Neuronal stem cell (in vitro differentiated cells): ENCODE results near the gene PWWP2B.
A peak's percentile ranks its signal among the peaks of the same experiment; 100 is the strongest.

Experiments used
- DNase-seq: peaks from one replicate; pipeline ENCODE4 v3.0.0-alpha.2; 2013; ENCODE audit warnings: low spot score
- H2AFZ ChIP-seq: one replicate; pipeline ENCODE4 v1.6.1; 2013; ENCODE audit warnings: mild to moderate bottlenecking, low read length, inconsistent platforms
- H2AK5ac ChIP-seq: 2 replicates; pipeline ENCODE4 v1.6.1; 2013; ENCODE audit warnings: low read depth, mild to moderate bottlenecking, inconsistent platforms, low read length, moderate library complexity, mixed read lengths
- H2BK120ac ChIP-seq: 2 replicates; pipeline ENCODE4 v1.6.1; 2013; ENCODE audit warnings: low read depth, mild to moderate bottlenecking, inconsistent platforms, low read length, moderate library complexity, mixed read lengths
- H2BK12ac ChIP-seq: one replicate; pipeline ENCODE4 v1.6.1; 2013; ENCODE audit warnings: low read length, inconsistent platforms
- H2BK15ac ChIP-seq: 2 replicates; pipeline ENCODE4 v1.6.1; 2013; ENCODE audit warnings: mild to moderate bottlenecking, low read length, inconsistent platforms, mixed read lengths
- H2BK5ac ChIP-seq: one replicate; pipeline ENCODE4 v1.6.1; 2013; ENCODE audit warnings: inconsistent platforms, mild to moderate bottlenecking, low read length, moderate library complexity
- H3K14ac ChIP-seq: one replicate; pipeline ENCODE4 v1.6.1; 2013; ENCODE audit warnings: low read length, inconsistent platforms
- H3K18ac ChIP-seq: 2 replicates; pipeline ENCODE4 v1.6.1; 2013; ENCODE audit warnings: low read length, inconsistent platforms
- H3K23ac ChIP-seq: 2 replicates; pipeline ENCODE4 v1.6.1; 2013; ENCODE audit warnings: low read depth, mild to moderate bottlenecking, mixed read lengths, low read length, inconsistent platforms; ENCODE audit not compliant: poor library complexity
- H3K27ac ChIP-seq: replicated peaks from 3 replicates; pipeline ENCODE4 v1.5.1; 2013; ENCODE audit warnings: low read length, inconsistent platforms
- H3K27me3 ChIP-seq, 3 experiments: 2 replicates each; pipeline ENCODE4 v1.6.1; 2013; ENCODE audit warnings: low read length in 3 of 3, mild to moderate bottlenecking in 2 of 3, inconsistent platforms in 1 of 3, low read depth in 1 of 3, mixed read lengths in 1 of 3, moderate library complexity in 1 of 3; ENCODE audit not compliant: control insufficient read depth in 3 of 3, insufficient read depth in 3 of 3
- H3K36me3 ChIP-seq, 2 donors: replicated peaks in 1 of 2; 2 replicates each; pipeline ENCODE4 v1.6.1; 2013; ENCODE audit warnings: low read length in 2 of 2; ENCODE audit not compliant: control insufficient read depth in 2 of 2, insufficient read depth in 2 of 2
- H3K4ac ChIP-seq: 2 replicates; pipeline ENCODE4 v1.6.1; 2013; ENCODE audit warnings: inconsistent platforms, mild to moderate bottlenecking, low read length, moderate library complexity
- H3K4me1 ChIP-seq, 2 donors: 1 replicate in 1 of 2; 2 replicates in 1 of 2; pipeline ENCODE4 v1.6.1; 2013; ENCODE audit warnings: low read length in 2 of 2, low read depth in 1 of 2; ENCODE audit not compliant: control insufficient read depth in 2 of 2, insufficient read depth in 1 of 2
- H3K4me2 ChIP-seq: one replicate; pipeline ENCODE4 v1.6.1; 2013; ENCODE audit warnings: mild to moderate bottlenecking, low read length, inconsistent platforms; ENCODE audit not compliant: insufficient read depth, poor library complexity, severe bottlenecking
- H3K4me3 ChIP-seq, 2 donors: 2 replicates each; pipeline ENCODE4 v1.5.1; 2013; ENCODE audit warnings: low read length in 2 of 2, mild to moderate bottlenecking in 2 of 2, inconsistent platforms in 1 of 2, moderate library complexity in 1 of 2
- H3K79me1 ChIP-seq: one replicate; pipeline ENCODE4 v1.6.1; 2013; ENCODE audit warnings: low read depth, mild to moderate bottlenecking, inconsistent platforms, low read length, moderate library complexity
- H3K9ac ChIP-seq: one replicate; pipeline ENCODE4 v1.6.1; 2013; ENCODE audit warnings: mild to moderate bottlenecking, low read depth, low read length, inconsistent platforms; ENCODE audit not compliant: poor library complexity
- H3K9me3 ChIP-seq, 2 donors: replicated peaks in 1 of 2; 2 replicates each; pipeline versions ENCODE3 to v1.6.1; 2013; ENCODE audit warnings: low read length in 2 of 2, mild to moderate bottlenecking in 2 of 2, inconsistent platforms in 1 of 2, low read depth in 1 of 2, mixed read lengths in 1 of 2, moderate library complexity in 1 of 2; ENCODE audit not compliant: control insufficient read depth in 2 of 2, insufficient read depth in 1 of 2
- H4K8ac ChIP-seq: one replicate; pipeline ENCODE4 v1.6.1; 2013; ENCODE audit warnings: low read depth, mild to moderate bottlenecking, inconsistent platforms, low read length, moderate library complexity
- H4K91ac ChIP-seq: one replicate; pipeline ENCODE4 v1.6.1; 2013; ENCODE audit warnings: low read length, low read depth, mild to moderate bottlenecking, inconsistent platforms; ENCODE audit not compliant: poor library complexity
- WGBS, 2 donors: extraction: QIAGEN DNeasy Blood & Tissue Kit; methylation state at CpG; one replicate each; pipeline ENCODE4 v1.1.7; 2013; ENCODE audit warnings: missing lambda C conversion rate in 2 of 2, mixed read lengths in 1 of 2; ENCODE audit not compliant: insufficient read length in 2 of 2, insufficient replicate concordance in 1 of 2; ENCODE audit errors: extremely low coverage in 2 of 2; 5-methylcytosine and 5-hydroxymethylcytosine counted together

Gene PWWP2B

GRCh38 chr10:132397671-132398565 is 918 bp downstream of the PWWP2B start:
- H3K9ac ChIP-seq = peak overlapping the region; percentile 74
- H3K4ac ChIP-seq = no peak overlapping the region
- peaks cover 0 to 23% (median 0%) of the 10 kb centered on the region in 3 experiments for H3K27me3 ChIP-seq
- H3K27ac ChIP-seq = no peak overlapping the region
- peak overlapping the region; percentile 80 for H2AK5ac ChIP-seq
- H2AFZ ChIP-seq = peak overlapping the region; percentile 93
- WGBS, 2 donors = no CpG with 5 or more reads among the region's 40 CpGs
- H3K9me3 ChIP-seq = no peaks in the 10 kb centered on the region
- peaks cover 8 to 11% of the 10 kb centered on the region in 2 donors for H3K4me1 ChIP-seq
- peak overlapping the region; percentile 87 for H3K18ac ChIP-seq
- peak overlapping the region; percentile 47 for H3K23ac ChIP-seq
- DNase-seq = no peak
- peak overlapping the region; percentile 85 for H3K14ac ChIP-seq
- no peak overlapping the region for H4K91ac ChIP-seq
- peak overlapping the region; percentile 67 for H2BK5ac ChIP-seq
- H3K36me3 ChIP-seq = no peaks in the 10 kb centered on the region
- H3K79me1 ChIP-seq = peaks cover 1% of the 10 kb centered on the region
- no peak overlapping the region for H2BK120ac ChIP-seq
- peak overlapping the region; percentile 66 to 77 for H3K4me3 ChIP-seq
- H3K4me2 ChIP-seq = peak overlapping the region; percentile 90
- H2BK12ac ChIP-seq = peak overlapping the region; percentile 60
- H2BK15ac ChIP-seq = peak overlapping the region; percentile 44
- H4K8ac ChIP-seq = no peak overlapping the region

- Histone ChIP-seq H2BK15ac (no peak overlapping the region), H3K27me3 (peaks cover 0 to 23% (median 0%) of the 10 kb centered on the region in 3 experiments), H3K14ac (peak overlapping the region; percentile 85), H2BK120ac (no peak overlapping the region), H4K91ac (no peak overlapping the region), H3K79me1 (peaks cover 1% of the 10 kb centered on the region), H3K18ac (peak overlapping the region; percentile 76), H2BK5ac (peak overlapping the region; percentile 67), H3K4ac (no peak overlapping the region), H3K4me2 (no peak overlapping the region), H3K23ac (peak overlapping the region; percentile 47), H2AK5ac (peak overlapping the region; percentile 80), H3K27ac (no peak overlapping the region), H3K9ac (no peak overlapping the region), H4K8ac (no peak overlapping the region), H3K9me3 (no peaks in the 10 kb centered on the region), H2BK12ac (peak overlapping the region; percentile 60), H3K4me3 (peak overlapping the region in 1 of 2 donors; percentile 77), H3K36me3 (no peaks in the 10 kb centered on the region), H2AFZ (no peak overlapping the region), H3K4me1 (peaks cover 8 to 11% of the 10 kb centered on the region in 2 donors)
- no peak for DNase-seq
- no CpG with 5 or more reads among the region's 13 CpGs for WGBS, 2 donors
These were observed 1.6 kb downstream of the PWWP2B start for GRCh38 chr10:132398566-132398991.

- Histone ChIP-seq H2BK12ac (no peak overlapping the region), H3K4me1 (peaks cover 8 to 11% of the 10 kb centered on the region in 2 donors), H3K18ac (peak overlapping the region; percentile 52), H2BK15ac (no peak overlapping the region), H3K9ac (no peak overlapping the region), H3K23ac (peak overlapping the region; percentile 1), H2AFZ (no peak overlapping the region), H3K4ac (no peak overlapping the region), H3K14ac (no peak overlapping the region), H4K91ac (no peak overlapping the region), H3K4me2 (no peak overlapping the region), H2AK5ac (peak overlapping the region; percentile 80), H3K27me3 (peaks cover 0 to 23% (median 0%) of the 10 kb centered on the region in 3 experiments), H3K36me3 (no peaks in the 10 kb centered on the region), H2BK120ac (no peak overlapping the region), H4K8ac (no peak overlapping the region), H3K79me1 (peaks cover 1% of the 10 kb centered on the region), H3K4me3 (no peak overlapping the region), H3K27ac (no peak overlapping the region), H2BK5ac (no peak overlapping the region), H3K9me3 (no peaks in the 10 kb centered on the region)
- WGBS, 2 donors = no CpG with 5 or more reads among the region's 27 CpGs
- DNase-seq = no peak
These were observed 2.4 kb downstream of the PWWP2B start for GRCh38 chr10:132399117-132400035.
